Thyroid gland (tissue), 4 donors: Measurements from ENCODE around the gene MKKS.

ENCODE experiments used
- POLR2A ChIP-seq, 2 donors: fragments of 450-650 bp; IDR thresholded peaks; one replicate each; pipeline ENCODE4 v1.6.1; 2017; ENCODE audit warnings: antibody characterized with exemption in 2 of 2, mild to moderate bottlenecking in 2 of 2, moderate library complexity in 1 of 2
- TF ChIP-seq, protein P1 (sequence below), 6 experiments: fragments of 200-600 bp in 3 of 6; fragments of 450-650 bp in 3 of 6; sonication (generic) in 3 of 6; IDR thresholded peaks; one replicate each; pipeline ENCODE4 v1.5.1; 2016 to 2019; ENCODE audit warnings: antibody characterized with exemption in 6 of 6, mild to moderate bottlenecking in 2 of 6, inconsistent platforms in 1 of 6, moderate library complexity in 1 of 6

DNA sequence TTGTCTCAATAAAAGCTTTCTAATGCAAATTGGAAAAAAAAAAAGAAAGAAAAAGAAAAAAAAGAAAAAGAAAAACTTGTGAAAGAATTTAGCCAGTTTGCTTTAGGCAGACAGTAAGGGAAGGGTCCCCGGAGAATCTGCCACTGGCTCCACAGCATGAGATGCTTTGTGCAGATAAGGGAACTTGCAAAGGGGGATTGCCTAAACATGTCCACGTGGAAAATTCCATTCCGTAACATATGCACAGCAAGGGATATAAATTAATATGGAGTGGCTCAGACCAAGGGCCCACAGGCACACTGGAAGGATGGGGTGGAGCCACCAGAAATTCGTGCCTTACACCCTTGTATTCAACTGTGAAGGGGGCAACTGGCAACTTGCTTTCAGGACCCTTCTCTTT lies 45.4 kb downstream of the MKKS start:
- TF ChIP-seq, protein P1, sequence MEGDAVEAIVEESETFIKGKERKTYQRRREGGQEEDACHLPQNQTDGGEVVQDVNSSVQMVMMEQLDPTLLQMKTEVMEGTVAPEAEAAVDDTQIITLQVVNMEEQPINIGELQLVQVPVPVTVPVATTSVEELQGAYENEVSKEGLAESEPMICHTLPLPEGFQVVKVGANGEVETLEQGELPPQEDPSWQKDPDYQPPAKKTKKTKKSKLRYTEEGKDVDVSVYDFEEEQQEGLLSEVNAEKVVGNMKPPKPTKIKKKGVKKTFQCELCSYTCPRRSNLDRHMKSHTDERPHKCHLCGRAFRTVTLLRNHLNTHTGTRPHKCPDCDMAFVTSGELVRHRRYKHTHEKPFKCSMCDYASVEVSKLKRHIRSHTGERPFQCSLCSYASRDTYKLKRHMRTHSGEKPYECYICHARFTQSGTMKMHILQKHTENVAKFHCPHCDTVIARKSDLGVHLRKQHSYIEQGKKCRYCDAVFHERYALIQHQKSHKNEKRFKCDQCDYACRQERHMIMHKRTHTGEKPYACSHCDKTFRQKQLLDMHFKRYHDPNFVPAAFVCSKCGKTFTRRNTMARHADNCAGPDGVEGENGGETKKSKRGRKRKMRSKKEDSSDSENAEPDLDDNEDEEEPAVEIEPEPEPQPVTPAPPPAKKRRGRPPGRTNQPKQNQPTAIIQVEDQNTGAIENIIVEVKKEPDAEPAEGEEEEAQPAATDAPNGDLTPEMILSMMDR (IDR thresholded peaks at IDR 0.05) = no peak
- no peak for TF ChIP-seq POLR2A (IDR thresholded peaks at IDR 0.05)
